Measurements from ENCODE around the gene CYFIP2. TPM values are rescaled to one million over a fixed set of nuclear protein-coding genes. Genes with fewer than 3 reads are reported as not detected.

The CYFIP2 gene
- total and polyA plus RNA-seq, 2 experiments from 2014 or later: 2.2 to 5.9 TPM

DNA sequence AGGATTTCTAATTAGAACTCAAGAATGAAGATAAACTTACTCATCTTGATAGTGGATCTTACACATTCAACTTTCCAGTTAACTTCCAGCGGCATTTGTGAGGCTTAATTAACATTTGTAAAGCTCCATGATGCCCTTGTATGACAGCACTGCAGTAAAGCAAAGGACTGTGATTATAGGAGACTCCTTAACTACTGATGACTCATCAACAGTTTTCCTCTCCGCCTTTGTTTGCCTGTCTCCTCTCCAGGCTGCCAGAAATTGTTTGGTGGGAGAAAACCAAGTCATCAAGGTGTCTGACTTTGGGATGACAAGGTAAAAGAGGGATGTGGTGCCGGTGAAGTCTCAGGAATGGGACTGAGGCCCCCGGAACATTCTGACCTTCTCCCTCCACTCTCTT, 20.4 kb upstream of the CYFIP2 start:
- no peaks in the 10 kb centered on the region for H4K20me1 ChIP-seq (ENCODE audit: insufficient read depth)
- no peaks in the 10 kb centered on the region for H3K9me2 ChIP-seq (ENCODE audit: insufficient read depth)
- H3K9me3 ChIP-seq (ENCODE audit: low read depth): no peaks in the 10 kb centered on the region
- 39 to 54% methylated on average over 3 to 4 of the region's 4 CpGs for WGBS, 2 experiments (ENCODE audit: low coverage in 1 of 2, low lambda C conversion rate in 2 of 2, missing lambda C conversion rate in 2 of 2)
- no peaks in the 10 kb centered on the region for H3F3A ChIP-seq (ENCODE audit: insufficient read depth)
- H3K4me2 ChIP-seq (ENCODE audit: unreplicated experiment): no peak overlapping the region
- no peaks in the 10 kb centered on the region for H3K4me1 ChIP-seq (ENCODE audit: insufficient read depth)
- peak; percentile 66 for DNase-seq
- no peaks in the 10 kb centered on the region for H3K27me3 ChIP-seq (replicated peaks; ENCODE audit: insufficient read depth)
- H3K9ac ChIP-seq: no peak overlapping the region
- TF ChIP-seq EZH2phosphoT487 (IDR thresholded peaks at IDR 0.05; ENCODE audit: insufficient read depth, low read depth): no peak
- no peak for TF ChIP-seq EZH2 (IDR thresholded peaks at IDR 0.05; ENCODE audit: insufficient read depth, poor library complexity, severe bottlenecking)
- no peak overlapping the region for H3K27ac ChIP-seq
- H2AFZ ChIP-seq: no peak overlapping the region
- no peaks in the 10 kb centered on the region for H3K36me3 ChIP-seq (ENCODE audit: low read depth)
- H3K79me2 ChIP-seq (ENCODE audit: insufficient read depth): no peaks in the 10 kb centered on the region
- H3K4me3 ChIP-seq: no peak overlapping the region
- in situ Hi-C loops (cut with MboI): no loop called here

DNA sequence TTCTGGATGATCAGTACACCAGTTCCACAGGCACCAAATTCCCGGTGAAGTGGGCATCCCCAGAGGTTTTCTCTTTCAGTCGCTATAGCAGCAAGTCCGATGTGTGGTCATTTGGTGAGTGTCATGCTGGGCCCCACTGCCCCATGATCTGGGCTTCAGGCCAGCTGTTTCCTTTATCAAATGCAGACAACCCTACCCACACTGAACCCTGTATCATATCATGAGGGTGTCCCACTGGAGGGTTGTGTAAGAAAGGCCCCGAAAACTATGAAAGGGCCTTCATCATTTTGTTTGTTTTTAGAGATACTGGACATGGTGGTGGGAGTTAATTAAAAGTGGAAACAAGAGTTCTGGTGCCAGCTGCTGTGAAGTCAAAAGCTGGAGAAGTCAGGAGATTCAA, 20.0 kb upstream of the CYFIP2 start:
- no peak overlapping the region for H2AFZ ChIP-seq
- H3K27ac ChIP-seq: no peak overlapping the region
- H3F3A ChIP-seq (ENCODE audit: insufficient read depth): no peaks in the 10 kb centered on the region
- H3K4me3 ChIP-seq: no peak overlapping the region
- H3K27me3 ChIP-seq (replicated peaks; ENCODE audit: insufficient read depth): no peaks in the 10 kb centered on the region
- DNase-seq: no peak
- TF ChIP-seq EZH2 (IDR thresholded peaks at IDR 0.05; ENCODE audit: insufficient read depth, poor library complexity, severe bottlenecking): no peak
- TF ChIP-seq EZH2phosphoT487 (IDR thresholded peaks at IDR 0.05; ENCODE audit: insufficient read depth, low read depth): no peak
- no peaks in the 10 kb centered on the region for H3K79me2 ChIP-seq (ENCODE audit: insufficient read depth)
- in situ Hi-C loops (cut with MboI): no loop called here
- WGBS, 2 experiments (ENCODE audit: low coverage in 1 of 2, low lambda C conversion rate in 2 of 2, missing lambda C conversion rate in 2 of 2): 81 to 82% methylated on average over 4 of the region's 4 CpGs
- no peaks in the 10 kb centered on the region for H3K9me3 ChIP-seq (ENCODE audit: low read depth)
- H3K9ac ChIP-seq: no peak overlapping the region
- H3K4me1 ChIP-seq (ENCODE audit: insufficient read depth): no peaks in the 10 kb centered on the region
- H3K9me2 ChIP-seq (ENCODE audit: insufficient read depth): no peaks in the 10 kb centered on the region
- H3K4me2 ChIP-seq (ENCODE audit: unreplicated experiment): no peak overlapping the region
- H3K36me3 ChIP-seq (ENCODE audit: low read depth): no peaks in the 10 kb centered on the region
- H4K20me1 ChIP-seq (ENCODE audit: insufficient read depth): no peaks in the 10 kb centered on the region

DNA sequence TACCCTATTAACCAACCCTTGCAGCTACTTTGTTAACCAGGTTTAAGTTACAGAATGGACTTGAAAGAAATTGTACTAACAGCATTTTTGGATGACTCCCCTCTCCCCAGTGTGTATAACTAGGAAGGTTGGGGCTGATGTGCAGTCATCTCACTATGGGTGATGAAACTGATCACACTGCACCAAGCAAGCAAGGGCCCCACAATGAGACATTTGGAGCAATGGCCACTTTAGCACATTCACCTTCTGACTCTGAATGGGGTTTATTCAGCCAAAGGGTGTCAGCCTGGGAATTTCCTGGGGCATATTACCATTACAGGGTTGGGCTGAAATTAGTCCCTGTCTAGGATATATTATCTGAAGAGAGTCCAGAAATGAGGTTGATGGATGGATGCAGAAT, 18.7 kb upstream of the CYFIP2 start:
- Histone ChIP-seq H3K27ac (no peak overlapping the region), H3K4me3 (no peak overlapping the region), H3K9ac (no peak overlapping the region), H3F3A (ENCODE audit: insufficient read depth) (no peaks in the 10 kb centered on the region), H3K27me3 (replicated peaks; ENCODE audit: insufficient read depth) (no peaks in the 10 kb centered on the region), H3K9me2 (ENCODE audit: insufficient read depth) (no peaks in the 10 kb centered on the region), H2AFZ (no peak overlapping the region), H4K20me1 (ENCODE audit: insufficient read depth) (no peaks in the 10 kb centered on the region), H3K9me3 (ENCODE audit: low read depth) (no peaks in the 10 kb centered on the region), H3K79me2 (ENCODE audit: insufficient read depth) (no peaks in the 10 kb centered on the region), H3K4me2 (ENCODE audit: unreplicated experiment) (no peak overlapping the region), H3K36me3 (ENCODE audit: low read depth) (no peaks in the 10 kb centered on the region), H3K4me1 (ENCODE audit: insufficient read depth) (no peaks in the 10 kb centered on the region)
- no peak for TF ChIP-seq EZH2phosphoT487 (IDR thresholded peaks at IDR 0.05; ENCODE audit: insufficient read depth, low read depth)
- no peak for TF ChIP-seq EZH2 (IDR thresholded peaks at IDR 0.05; ENCODE audit: insufficient read depth, poor library complexity, severe bottlenecking)
- in situ Hi-C loops (cut with MboI): no loop called here
- DNase-seq: no peak

DNA sequence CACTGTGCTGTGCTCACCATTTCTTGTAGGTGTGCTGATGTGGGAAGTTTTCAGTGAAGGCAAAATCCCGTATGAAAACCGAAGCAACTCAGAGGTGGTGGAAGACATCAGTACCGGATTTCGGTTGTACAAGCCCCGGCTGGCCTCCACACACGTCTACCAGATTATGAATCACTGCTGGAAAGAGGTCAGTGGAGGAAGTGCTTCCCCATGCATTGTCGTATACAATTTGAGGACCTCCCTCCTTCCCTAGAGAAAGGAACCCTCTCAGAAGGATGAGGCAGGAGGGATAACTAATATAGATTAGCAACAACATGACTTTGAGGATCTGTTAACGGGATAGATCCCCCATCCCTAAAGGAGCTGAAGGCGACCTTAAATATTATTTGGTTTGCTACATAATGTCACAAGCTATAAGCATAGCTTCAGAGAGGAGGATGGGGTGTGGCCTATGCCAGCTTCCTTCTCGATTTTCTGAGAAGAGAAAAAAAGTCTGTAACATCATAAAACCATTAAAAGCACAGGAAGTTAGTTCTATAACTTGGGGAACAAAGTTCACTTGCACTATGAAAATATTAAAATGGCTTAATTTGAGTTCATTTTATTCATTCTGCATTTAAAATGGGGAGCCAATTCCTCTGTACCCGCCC, 17.0 kb upstream of the CYFIP2 start:
- Histone ChIP-seq H3F3A (ENCODE audit: insufficient read depth) (no peaks in the 10 kb centered on the region), H4K20me1 (ENCODE audit: insufficient read depth) (no peaks in the 10 kb centered on the region), H3K9ac (no peak overlapping the region), H3K4me2 (ENCODE audit: unreplicated experiment) (no peak overlapping the region), H3K4me3 (no peak overlapping the region), H3K27ac (no peak overlapping the region), H3K4me1 (ENCODE audit: insufficient read depth) (peaks cover 7% of the 10 kb centered on the region; the same call in 1 of the 2 replicates), H3K9me3 (ENCODE audit: low read depth) (no peaks in the 10 kb centered on the region), H3K27me3 (replicated peaks; ENCODE audit: insufficient read depth) (no peaks in the 10 kb centered on the region), H2AFZ (no peak overlapping the region), H3K9me2 (ENCODE audit: insufficient read depth) (no peaks in the 10 kb centered on the region), H3K79me2 (ENCODE audit: insufficient read depth) (no peaks in the 10 kb centered on the region), H3K36me3 (ENCODE audit: low read depth) (no peaks in the 10 kb centered on the region)
- WGBS, 2 experiments (ENCODE audit: low coverage in 1 of 2, low lambda C conversion rate in 2 of 2, missing lambda C conversion rate in 2 of 2): 73 to 74% methylated on average over 11 of the region's 11 CpGs
- in situ Hi-C loops (cut with MboI): no loop called here
- TF ChIP-seq EZH2phosphoT487 (IDR thresholded peaks at IDR 0.05; ENCODE audit: insufficient read depth, low read depth) (no peak), EZH2 (IDR thresholded peaks at IDR 0.05; ENCODE audit: insufficient read depth, poor library complexity, severe bottlenecking) (no peak)
- no peak for DNase-seq
